K562 (cell line): ENCODE results near the gene HDLBP. TPM values are rescaled to one million over a fixed set of nuclear protein-coding genes. Genes with fewer than 3 reads are reported as not detected.

Experiments
- ATAC-seq: fragments of 200-7000 bp; cut with Tn5 transposase; 3 replicates; pipeline ENCODE4 v1.9.1; 2020; ENCODE audit warnings: moderate library complexity
- BruUV-seq: library from RNA; stranded (reverse); fragments of 400-500 nt; replicated peaks from 2 replicates; lab custom pipeline; 2021; lab: Mats Ljungman, UMichigan
- CTCF ChIA-PET: fragments of 300-600 bp; formaldehyde crosslinking; extraction: SDS; loops from one replicate; lab custom pipeline; 2021; ENCODE audit warnings: low intra/inter-chr PET ratio; lab: Yijun Ruan, JAX
- POLR2A ChIA-PET: fragments of 300-600, 350-650 bp; sonication (Branson Sonifier 250); formaldehyde crosslinking; extraction: SDS; loops from one replicate; lab custom pipeline; 2021; ENCODE audit warnings: antibody characterized with exemption, inconsistent platforms; lab: Yijun Ruan, JAX
- DNase-seq, 4 experiments: peaks; one replicate each; pipeline versions ENCODE4 v3.0.0 to v3.0.0-alpha.2; 2011 to 2018; ENCODE audit warnings: low spot score in 3 of 4, mixed read lengths in 3 of 4; ENCODE audit errors: extremely low read depth in 1 of 4
- FAIRE-seq: peaks from 2 replicates; lab custom pipeline; 2011; peaks lifted over from hg19 to GRCh38; lab: Jason Lieb, UNC
- H2AFZ ChIP-seq: 2 replicates; pipeline ENCODE4 v1.6.0; 2011; ENCODE audit warnings: low read depth, low read length, control low read depth, inconsistent platforms
- H3K27ac ChIP-seq: fragments of 200-600 bp; 3 replicates; pipeline ENCODE4 v1.8.0; 2011; ENCODE audit warnings: low read depth, mild to moderate bottlenecking, control low read depth, inconsistent platforms, low read length, moderate library complexity, mixed read lengths; ENCODE audit errors: extremely low read depth
- H3K27me3 ChIP-seq, 2 experiments: fragments of 300-600 bp in 1 of 2; 2 replicates in 1 of 2; 3 replicates in 1 of 2; pipeline versions ENCODE4 v1.6.0 to v1.8.0; 2011; ENCODE audit warnings: inconsistent platforms in 2 of 2, low read length in 2 of 2, mild to moderate bottlenecking in 1 of 2, mixed read lengths in 1 of 2, moderate library complexity in 1 of 2; ENCODE audit not compliant: control insufficient read depth in 2 of 2, insufficient read depth in 2 of 2
- H3K36me3 ChIP-seq: fragments of 300-600 bp; 3 replicates; pipeline ENCODE4 v1.8.0; 2011; ENCODE audit warnings: mild to moderate bottlenecking, low read length, inconsistent platforms; ENCODE audit not compliant: control insufficient read depth, insufficient read depth
- H3K4me1 ChIP-seq, 2 experiments: fragments of 200-600 bp in 1 of 2; replicated peaks in 1 of 2; 2 replicates in 1 of 2; 3 replicates in 1 of 2; pipeline versions ENCODE4 v1.5.1 to v1.8.0; 2011; ENCODE audit warnings: inconsistent platforms in 2 of 2, low read length in 2 of 2, mild to moderate bottlenecking in 1 of 2, mixed read lengths in 1 of 2, moderate library complexity in 1 of 2; ENCODE audit not compliant: control insufficient read depth in 2 of 2, insufficient read depth in 2 of 2
- H3K4me2 ChIP-seq: 2 replicates; pipeline ENCODE4 v1.6.1; 2011; ENCODE audit warnings: low read length, control low read depth, inconsistent platforms, mixed read lengths; ENCODE audit not compliant: insufficient read depth
- H3K4me3 ChIP-seq: fragments of 200-600 bp; sonication (generic), shearing (Covaris generic); 2 replicates; pipeline ENCODE4 v1.5.1; 2016; ENCODE audit warnings: control low read depth, inconsistent platforms
- H3K79me2 ChIP-seq: fragments of 200-600 bp; 3 replicates; pipeline ENCODE4 v1.8.0; 2011; ENCODE audit warnings: low read length, inconsistent platforms; ENCODE audit not compliant: control insufficient read depth, insufficient read depth
- H3K9ac ChIP-seq, 2 experiments: 2 replicates each; pipeline versions ENCODE4 v1.6.0 to v1.6.1; 2011; ENCODE audit warnings: low read depth in 2 of 2, low read length in 2 of 2, control low read depth in 1 of 2, inconsistent platforms in 1 of 2, mild to moderate bottlenecking in 1 of 2, mixed read lengths in 1 of 2; ENCODE audit not compliant: insufficient read depth in 1 of 2
- H3K9me1 ChIP-seq: one replicate; pipeline ENCODE4 v1.6.0; 2011; ENCODE audit warnings: inconsistent platforms, mild to moderate bottlenecking, low read length, moderate library complexity; ENCODE audit not compliant: control insufficient read depth, insufficient read depth
- H3K9me3 ChIP-seq: replicated peaks from 2 replicates; pipeline ENCODE4 v1.5.1; 2011; ENCODE audit warnings: low read depth, low read length, inconsistent platforms; ENCODE audit not compliant: control insufficient read depth, insufficient read depth
- H4K20me1 ChIP-seq: replicated peaks from 2 replicates; pipeline ENCODE4 v1.6.1; 2011; ENCODE audit warnings: low read length, inconsistent platforms, mixed read lengths; ENCODE audit not compliant: control insufficient read depth, insufficient read depth
- GTF2F1 ChIP-seq: IDR thresholded peaks from 2 replicates; pipeline ENCODE4 v1.6.1; 2011; ENCODE audit warnings: low read depth, low read length, improper control_type of control experiment
- KHSRP ChIP-seq: fragments of 450-650 bp; IDR thresholded peaks from 2 replicates; pipeline ENCODE4 v1.6.1; 2017
- MECOM ChIP-seq: fragments of 250-450 bp; sonication (Bioruptor Pico); IDR thresholded peaks from 2 replicates; pipeline ENCODE4 v1.8.0; 2022; ENCODE audit warnings: inconsistent platforms
- NUFIP1 ChIP-seq: fragments of 450-650 bp; IDR thresholded peaks from 2 replicates; pipeline ENCODE4 v1.6.1; 2018; ENCODE audit not compliant: partially characterized antibody
- PHF8 ChIP-seq: fragments of 200-600 bp; sonication (generic); IDR thresholded peaks from 2 replicates; pipeline ENCODE4 v1.6.1; 2012; ENCODE audit warnings: mixed run types, mild to moderate bottlenecking, inconsistent platforms, low read length, moderate library complexity, borderline replicate concordance
- WHSC1 ChIP-seq: IDR thresholded peaks from one replicate; pipeline ENCODE4 v1.6.1; 2012; ENCODE audit warnings: low read length, control low read depth, inconsistent platforms
- ZBED1 ChIP-seq: IDR thresholded peaks from 2 replicates; pipeline ENCODE4 v1.6.1; 2014
- WGBS: fragments of 100-300 bp; shearing (Covaris generic); methylation state at CpG from one replicate; pipeline ENCODE4 v1.1.6; 2016; ENCODE audit warnings: low coverage, mixed read lengths; ENCODE audit not compliant: insufficient coverage; ENCODE audit errors: missing lambda C conversion rate; 5-methylcytosine and 5-hydroxymethylcytosine counted together
- in situ Hi-C: fragments of 300-500 bp; cut with MboI; formaldehyde crosslinking; loops from 4 replicates; pipeline ENCODE4 v1.15.0; 2018; ENCODE audit warnings: inconsistent platforms, mixed read lengths
- intact Hi-C: fragments of 100-400 bp; cut with micrococcal nuclease; formaldehyde crosslinking; loops from 2 replicates; pipeline ENCODE4 v1.14.2; 2022
- polyA plus RNA-seq, 8 experiments: library from polyadenylated mRNA; depleted of rRNA in 4 of 8; stranded (reverse) in 5 of 8; unstranded in 3 of 8; fragments of >200 nt; fragmentation: Nextera tagmentation in 2 of 8; fragmentation: Illumina TruSeq in 1 of 8; extraction: Ambion mirVana in 2 of 8; extraction: Trizol in 1 of 8; gene quantifications; 2 replicates each; pipeline versions ENCODE4 v1.2.1 to v1.2.3, GENCODE V29; 2011 to 2014; ENCODE audit warnings: inconsistent platforms in 1 of 8, missing spikeins in 1 of 8
- total RNA-seq, 7 experiments: library from RNA; depleted of rRNA in 6 of 7; stranded (reverse); fragments of >200 nt in 6 of 7; fragmentation: Illumina TruSeq in 2 of 7; extraction: Trizol in 2 of 7; gene quantifications; 2 replicates each; pipeline versions ENCODE4 v1.2.1 to v1.2.3, GENCODE V29; 2011 to 2021; ENCODE audit warnings: low replicate concordance in 1 of 7
- TF ChIP-seq, protein P1 (sequence below): fragments of 450-650 bp; IDR thresholded peaks from 2 replicates; pipeline ENCODE4 v1.6.1; 2016; ENCODE audit warnings: antibody characterized with exemption
- TF ChIP-seq, protein P2 (sequence below): fragments of 250-450 bp; sonication (Bioruptor Pico); IDR thresholded peaks from 2 replicates; pipeline ENCODE4 v1.9.0; 2021; ENCODE audit warnings: mild to moderate bottlenecking
- TF ChIP-seq, protein P3 (sequence below): fragments of 250-450 bp; sonication (Bioruptor Pico); IDR thresholded peaks from 2 replicates; pipeline ENCODE4 v1.9.0; 2021; ENCODE audit warnings: mild to moderate bottlenecking, inconsistent platforms

Gene HDLBP
- total and polyA plus RNA-seq, 9 of the 15 experiments (the other 6 are each of a cell fraction or from before 2014, with no cell fraction given) = 24.4 to 378 (median 146) TPM

DNA sequence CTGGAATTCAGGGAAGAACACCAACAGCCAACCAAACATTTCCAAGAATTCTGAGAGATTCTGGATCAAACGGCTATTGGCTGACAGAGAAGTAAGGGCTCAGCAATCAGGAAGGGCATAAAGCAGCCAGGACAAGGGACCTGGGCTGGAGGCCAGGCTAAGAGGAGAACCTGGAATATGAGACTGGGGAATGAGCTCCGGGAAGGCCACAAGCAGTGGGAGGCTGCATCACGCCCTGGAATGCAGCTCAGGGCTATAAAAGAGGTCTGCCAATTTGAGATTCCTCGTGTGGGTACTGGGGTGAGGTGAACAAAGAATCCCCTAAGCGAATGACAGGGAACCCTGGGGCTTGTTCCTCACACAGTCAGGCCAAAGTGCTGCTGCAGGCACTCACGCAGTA lies 66.6 kb downstream of the HDLBP start (continued):
- TF ChIP-seq, protein P1, sequence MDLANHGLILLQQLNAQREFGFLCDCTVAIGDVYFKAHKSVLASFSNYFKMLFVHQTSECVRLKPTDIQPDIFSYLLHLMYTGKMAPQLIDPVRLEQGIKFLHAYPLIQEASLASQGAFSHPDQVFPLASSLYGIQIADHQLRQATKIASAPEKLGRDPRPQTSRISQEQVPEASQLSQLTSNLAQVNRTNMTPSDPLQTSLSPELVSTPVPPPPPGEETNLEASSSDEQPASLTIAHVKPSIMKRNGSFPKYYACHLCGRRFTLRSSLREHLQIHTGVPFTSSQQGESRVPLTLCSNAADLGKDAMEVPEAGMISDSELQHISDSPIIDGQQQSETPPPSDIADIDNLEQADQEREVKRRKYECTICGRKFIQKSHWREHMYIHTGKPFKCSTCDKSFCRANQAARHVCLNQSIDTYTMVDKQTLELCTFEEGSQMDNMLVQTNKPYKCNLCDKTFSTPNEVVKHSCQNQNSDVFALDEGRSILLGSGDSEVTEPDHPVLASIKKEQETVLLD = no peak

DNA sequence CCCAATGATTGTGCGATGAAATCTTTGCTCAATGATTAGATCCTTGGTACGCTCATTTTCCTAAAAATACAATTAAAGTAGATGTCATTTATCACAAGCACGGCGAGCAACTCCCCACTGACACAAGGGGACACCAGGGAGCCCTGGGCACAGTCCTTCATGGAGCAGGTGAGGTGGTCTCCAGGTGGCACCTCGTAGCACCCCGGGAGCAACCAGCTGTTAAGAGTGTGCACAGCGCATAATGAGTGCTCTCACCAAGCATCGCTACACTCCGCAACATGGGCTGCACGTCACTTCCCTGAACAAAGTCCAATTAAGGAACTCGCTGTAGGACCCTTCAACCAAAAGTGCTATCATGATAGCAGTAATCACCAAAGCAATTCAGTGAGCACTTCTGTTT lies 67.2 kb downstream of the HDLBP start:
- intact Hi-C loops = no loop called here
- TF ChIP-seq MECOM (no peak), WHSC1 (no peak), PHF8 (no peak), NUFIP1 (no peak), KHSRP (no peak), GTF2F1 (no peak), ZBED1 (no peak)
- TF ChIP-seq, protein P2, sequence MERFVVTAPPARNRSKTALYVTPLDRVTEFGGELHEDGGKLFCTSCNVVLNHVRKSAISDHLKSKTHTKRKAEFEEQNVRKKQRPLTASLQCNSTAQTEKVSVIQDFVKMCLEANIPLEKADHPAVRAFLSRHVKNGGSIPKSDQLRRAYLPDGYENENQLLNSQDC = no peak
- TF ChIP-seq, protein P3, sequence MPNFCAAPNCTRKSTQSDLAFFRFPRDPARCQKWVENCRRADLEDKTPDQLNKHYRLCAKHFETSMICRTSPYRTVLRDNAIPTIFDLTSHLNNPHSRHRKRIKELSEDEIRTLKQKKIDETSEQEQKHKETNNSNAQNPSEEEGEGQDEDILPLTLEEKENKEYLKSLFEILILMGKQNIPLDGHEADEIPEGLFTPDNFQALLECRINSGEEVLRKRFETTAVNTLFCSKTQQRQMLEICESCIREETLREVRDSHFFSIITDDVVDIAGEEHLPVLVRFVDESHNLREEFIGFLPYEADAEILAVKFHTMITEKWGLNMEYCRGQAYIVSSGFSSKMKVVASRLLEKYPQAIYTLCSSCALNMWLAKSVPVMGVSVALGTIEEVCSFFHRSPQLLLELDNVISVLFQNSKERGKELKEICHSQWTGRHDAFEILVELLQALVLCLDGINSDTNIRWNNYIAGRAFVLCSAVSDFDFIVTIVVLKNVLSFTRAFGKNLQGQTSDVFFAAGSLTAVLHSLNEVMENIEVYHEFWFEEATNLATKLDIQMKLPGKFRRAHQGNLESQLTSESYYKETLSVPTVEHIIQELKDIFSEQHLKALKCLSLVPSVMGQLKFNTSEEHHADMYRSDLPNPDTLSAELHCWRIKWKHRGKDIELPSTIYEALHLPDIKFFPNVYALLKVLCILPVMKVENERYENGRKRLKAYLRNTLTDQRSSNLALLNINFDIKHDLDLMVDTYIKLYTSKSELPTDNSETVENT (CRISPR knock-in tag) = no peak

More for the DNA sequence above, 67.2 kb downstream of the HDLBP start:
- BruUV-seq = no TSS peak
- no peak overlapping the region for H2AFZ ChIP-seq
- H3K79me2 ChIP-seq = no peaks in the 10 kb centered on the region
- H3K4me2 ChIP-seq = no peak overlapping the region
- no peaks in the 10 kb centered on the region for H4K20me1 ChIP-seq
- peaks cover 94% of the 10 kb centered on the region; the same call in 2 of the 3 replicates for H3K36me3 ChIP-seq
- no peak overlapping the region for H3K4me3 ChIP-seq
- WGBS = 95% methylated on average over 11 of the region's 11 CpGs
- ATAC-seq = no peak
- no peak overlapping the region for H3K27ac ChIP-seq
- H3K27me3 ChIP-seq = no peaks in the 10 kb centered on the region
- no peaks in the 10 kb centered on the region for H3K9me3 ChIP-seq
- POLR2A ChIA-PET = no interaction called here
- no peak for DNase-seq
- no peak for FAIRE-seq
- no peak overlapping the region for H3K9ac ChIP-seq
- CTCF ChIA-PET = no interaction called here
- in situ Hi-C loops = no loop called here
- H3K9me1 ChIP-seq = no peaks in the 10 kb centered on the region
- H3K4me1 ChIP-seq = no peaks in the 10 kb centered on the region; a peak in 1 of 5 replicates
